Right cardiac atrium (tissue), 5 donors: ENCODE measurements around the gene TRABD2B. TPM values are rescaled to one million over a fixed set of nuclear protein-coding genes. Genes with fewer than 3 reads are reported as not detected.

Experiments
- ATAC-seq, 2 donors: fragments of 200-7000 bp; cut with Tn5 transposase; one replicate each; pipeline versions ENCODE4 v1.8.0 to v1.9.1; 2020; ENCODE audit warnings: moderate library complexity in 2 of 2, mild to moderate bottlenecking in 1 of 2
- DNase-seq, 3 donors: peaks; one replicate each; pipeline ENCODE4 v3.0.0-alpha.2; 2020
- H3K27ac ChIP-seq: one replicate; pipeline ENCODE4 v1.5.1; 2013; ENCODE audit warnings: mild to moderate bottlenecking, low read length, control low read depth, moderate library complexity
- H3K27me3 ChIP-seq: one replicate; pipeline ENCODE4 v1.6.1; 2013; ENCODE audit not compliant: control insufficient read depth, insufficient read depth
- H3K4me1 ChIP-seq: one replicate; pipeline ENCODE4 v1.6.1; 2013; ENCODE audit warnings: low read length; ENCODE audit not compliant: control insufficient read depth, insufficient read depth
- H3K4me3 ChIP-seq: one replicate; pipeline ENCODE4 v1.5.1; 2013; ENCODE audit warnings: low read length, control low read depth
- H3K9me3 ChIP-seq: one replicate; pipeline ENCODE4 v1.6.1; 2013; ENCODE audit warnings: low read length; ENCODE audit not compliant: control insufficient read depth
- WGBS: extraction: QIAGEN DNeasy Blood & Tissue Kit; methylation state at CpG from one replicate; pipeline ENCODE4 v1.1.7; 2013; 5-methylcytosine and 5-hydroxymethylcytosine counted together
- intact Hi-C, 4 donors: fragments of 100-400 bp; cut with DNase I; formaldehyde crosslinking; loops; one replicate each; pipeline versions ENCODE4 v1.11.0 to v1.14.0; 2022 to 2023
- polyA plus RNA-seq: library from polyadenylated mRNA; stranded (reverse); fragments of 200-250 nt; gene quantifications from one replicate; pipeline ENCODE4 v1.2.3, GENCODE V29; 2013
- total RNA-seq, 4 donors: library from RNA; stranded (reverse); fragmentation: NEBNext Ultra II Directional; extraction: Animal tissue kit (Norgen Biotek cat#: 25700); gene quantifications; one replicate each; pipeline ENCODE4 v1.2.1, GENCODE V29; 2021
- donor health status: healthy with polysubstance abuse.
- donor health status: DM: no; HTN: yes; CAD: no.
- donor health status: DM: no; HTN: no; CAD: no.
- donor health status: DM: no; HTN: yes; CAD: no; lungs with severe emphysema.
- donor health status: DM: yes; HTN: yes; CAD: no.

The TRABD2B gene
- total and polyA plus RNA-seq, 5 donors: 6.7 to 23.7 (median 17.8) TPM

GRCh38 chr1:47828978-47829377 lies 168.2 kb downstream of the TRABD2B start:
- DNase-seq: no peak
- H3K27ac ChIP-seq: no peak overlapping the region
- intact Hi-C loops: no loop called here
- ATAC-seq: no peak
- 57% methylated on average over 2 of the region's 2 CpGs for WGBS
- no peak overlapping the region for H3K4me3 ChIP-seq
- no peaks in the 10 kb centered on the region for H3K27me3 ChIP-seq
- H3K4me1 ChIP-seq: peaks cover 7% of the 10 kb centered on the region
- no peaks in the 10 kb centered on the region for H3K9me3 ChIP-seq

- Histone ChIP-seq H3K9me3 (no peaks in the 10 kb centered on the region), H3K27ac (no peak overlapping the region), H3K4me3 (no peak overlapping the region), H3K4me1 (peaks cover 7% of the 10 kb centered on the region), H3K27me3 (no peaks in the 10 kb centered on the region)
- WGBS: 72% methylated on average over 6 of the region's 6 CpGs
- DNase-seq (no peak), ATAC-seq (no peak)
- intact Hi-C loops: no loop called here
These were observed 170.1 kb downstream of the TRABD2B start for GRCh38 chr1:47827109-47827508.

GRCh38 chr1:47824716-47825115 lies 172.5 kb downstream of the TRABD2B start:
- 46% methylated on average over 8 of the region's 8 CpGs for WGBS
- ATAC-seq (peak; percentile 26 to 40), DNase-seq (peak in 1 of 3 donors; percentile 73)
- intact Hi-C loops: no loop called here
- Histone ChIP-seq H3K4me3 (no peak overlapping the region), H3K27me3 (no peaks in the 10 kb centered on the region), H3K4me1 (peaks cover 7% of the 10 kb centered on the region), H3K27ac (peak overlapping the region; percentile 13), H3K9me3 (no peaks in the 10 kb centered on the region)

GRCh38 chr1:47824297-47824696 lies 172.9 kb downstream of the TRABD2B start:
- H3K27ac ChIP-seq: peak overlapping the region; percentile 13
- intact Hi-C loops: no loop called here
- no peaks in the 10 kb centered on the region for H3K9me3 ChIP-seq
- H3K4me1 ChIP-seq: peaks cover 11% of the 10 kb centered on the region
- H3K27me3 ChIP-seq: no peaks in the 10 kb centered on the region
- no peak for ATAC-seq
- DNase-seq: no peak
- WGBS: 88% methylated on average over 3 of the region's 3 CpGs
- no peak overlapping the region for H3K4me3 ChIP-seq

GRCh38 chr1:47823040-47823808 lies 174.0 kb downstream of the TRABD2B start:
- H3K4me3 ChIP-seq: no peak overlapping the region
- peaks cover 15% of the 10 kb centered on the region for H3K4me1 ChIP-seq
- H3K9me3 ChIP-seq: no peaks in the 10 kb centered on the region
- H3K27ac ChIP-seq: no peak overlapping the region
- no peak for ATAC-seq
- H3K27me3 ChIP-seq: no peaks in the 10 kb centered on the region
- DNase-seq: peak in 1 of 3 donors; percentile 53
- WGBS: 53% methylated on average over 9 of the region's 9 CpGs
- intact Hi-C loops: no loop called here

GRCh38 chr1:47821760-47822159 lies 175.4 kb downstream of the TRABD2B start:
- ATAC-seq: no peak
- intact Hi-C loops: no loop called here
- Histone ChIP-seq H3K9me3 (no peaks in the 10 kb centered on the region), H3K27ac (no peak overlapping the region), H3K4me3 (no peak overlapping the region), H3K27me3 (no peaks in the 10 kb centered on the region), H3K4me1 (peaks cover 16% of the 10 kb centered on the region)
- 71% methylated on average over 5 of the region's 5 CpGs for WGBS
- DNase-seq: no peak

- DNase-seq (no peak), ATAC-seq (no peak)
- Histone ChIP-seq H3K9me3 (no peaks in the 10 kb centered on the region), H3K27me3 (no peaks in the 10 kb centered on the region), H3K4me1 (peaks cover 12% of the 10 kb centered on the region), H3K4me3 (no peak overlapping the region), H3K27ac (no peak overlapping the region)
- intact Hi-C loops: no loop called here
- 79% methylated on average over 9 of the region's 9 CpGs for WGBS
These were observed 177.7 kb downstream of the TRABD2B start for GRCh38 chr1:47819574-47819888.

- H3K4me1 ChIP-seq: peaks cover 12% of the 10 kb centered on the region
- ATAC-seq: peak; percentile 51 to 71
- peak in 1 of 3 donors; percentile 71 for DNase-seq
- H3K27me3 ChIP-seq: no peaks in the 10 kb centered on the region
- WGBS: 62% methylated on average over 20 of the region's 20 CpGs
- H3K9me3 ChIP-seq: no peaks in the 10 kb centered on the region
- intact Hi-C loops: no loop called here
- no peak overlapping the region for H3K27ac ChIP-seq
- H3K4me3 ChIP-seq: no peak overlapping the region
These were observed 178.3 kb downstream of the TRABD2B start for GRCh38 chr1:47818682-47819573.

- peak in 1 of 2 donors; percentile 11 for ATAC-seq
- peaks cover 16% of the 10 kb centered on the region for H3K4me1 ChIP-seq
- DNase-seq: no peak
- H3K4me3 ChIP-seq: no peak overlapping the region
- 89% methylated on average over 15 of the region's 15 CpGs for WGBS
- intact Hi-C loops: no loop called here
- H3K27ac ChIP-seq: no peak overlapping the region
- no peaks in the 10 kb centered on the region for H3K9me3 ChIP-seq
- H3K27me3 ChIP-seq: no peaks in the 10 kb centered on the region
These were observed 179.3 kb downstream of the TRABD2B start for GRCh38 chr1:47817861-47818260.

- Histone ChIP-seq H3K4me1 (peaks cover 16% of the 10 kb centered on the region), H3K9me3 (no peaks in the 10 kb centered on the region), H3K27ac (no peak overlapping the region), H3K27me3 (no peaks in the 10 kb centered on the region), H3K4me3 (no peak overlapping the region)
- WGBS: 80% methylated on average over 5 of the region's 5 CpGs
- ATAC-seq (no peak), DNase-seq (no peak)
- intact Hi-C loops: no loop called here
These were observed 180.7 kb downstream of the TRABD2B start for GRCh38 chr1:47816325-47817071.
